ENCODE data around the gene BRF1.

- TF ChIP-seq, protein P1, sequence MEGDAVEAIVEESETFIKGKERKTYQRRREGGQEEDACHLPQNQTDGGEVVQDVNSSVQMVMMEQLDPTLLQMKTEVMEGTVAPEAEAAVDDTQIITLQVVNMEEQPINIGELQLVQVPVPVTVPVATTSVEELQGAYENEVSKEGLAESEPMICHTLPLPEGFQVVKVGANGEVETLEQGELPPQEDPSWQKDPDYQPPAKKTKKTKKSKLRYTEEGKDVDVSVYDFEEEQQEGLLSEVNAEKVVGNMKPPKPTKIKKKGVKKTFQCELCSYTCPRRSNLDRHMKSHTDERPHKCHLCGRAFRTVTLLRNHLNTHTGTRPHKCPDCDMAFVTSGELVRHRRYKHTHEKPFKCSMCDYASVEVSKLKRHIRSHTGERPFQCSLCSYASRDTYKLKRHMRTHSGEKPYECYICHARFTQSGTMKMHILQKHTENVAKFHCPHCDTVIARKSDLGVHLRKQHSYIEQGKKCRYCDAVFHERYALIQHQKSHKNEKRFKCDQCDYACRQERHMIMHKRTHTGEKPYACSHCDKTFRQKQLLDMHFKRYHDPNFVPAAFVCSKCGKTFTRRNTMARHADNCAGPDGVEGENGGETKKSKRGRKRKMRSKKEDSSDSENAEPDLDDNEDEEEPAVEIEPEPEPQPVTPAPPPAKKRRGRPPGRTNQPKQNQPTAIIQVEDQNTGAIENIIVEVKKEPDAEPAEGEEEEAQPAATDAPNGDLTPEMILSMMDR (conservative IDR thresholded peaks at IDR 0.05) = no peak
- no peak for TF ChIP-seq ZFX (IDR thresholded peaks at IDR 0.05)
Measured at GRCh38 chr14:105349992-105350391, 49.2 kb upstream of the BRF1 start.
